GM18951 (cell line): ENCODE measurements around the gene TINAGL1.

Source experiments
- POLR2A ChIP-seq: IDR thresholded peaks from 4 replicates; pipeline ENCODE4 v1.6.1; 2011; ENCODE audit warnings: mild to moderate bottlenecking; ENCODE audit not compliant: insufficient read length, insufficient read depth; ENCODE audit errors: extremely low read depth
- in situ Hi-C: fragments of 300-500 bp; cut with MboI; formaldehyde crosslinking; loops from one replicate; pipeline ENCODE4 v1.12.0; 2022; ENCODE audit warnings: low sequenced_read_pairs, mixed read lengths, inconsistent platforms; ENCODE audit not compliant: unreplicated experiment

The TINAGL1 gene

GRCh38 chr1:31556481-31557006 is 19.8 kb upstream of the TINAGL1 start:
- in situ Hi-C loops, result loop anchor here (10.0 kb wide), 1 partner anchor 372 kb away; no protein-coding TSS in a partner anchor
- no peak for TF ChIP-seq POLR2A

- in situ Hi-C loops, result loop anchor here (10.0 kb wide), 2 partner anchors 55 to 375 kb away; partner anchors contain the start of gene HCRTR1
- TF ChIP-seq POLR2A, result no peak
Observed at GRCh38 chr1:31559715-31560114, 16.6 kb upstream of the TINAGL1 start.

- in situ Hi-C loops, result loop anchor here (10.0 kb wide), 1 partner anchor 54 kb away; the partner anchor contains the start of gene HCRTR1
- TF ChIP-seq POLR2A, result no peak
Observed at GRCh38 chr1:31560394-31560793, 15.9 kb upstream of the TINAGL1 start.

- TF ChIP-seq POLR2A, result no peak
- in situ Hi-C loops, result loop anchor here (10.0 kb wide), 1 partner anchor 52 kb away; the partner anchor contains the start of gene HCRTR1
Observed at GRCh38 chr1:31562707-31563360, 13.5 kb upstream of the TINAGL1 start.

- in situ Hi-C loops, result loop anchor here (10.0 kb wide), 1 partner anchor 50 kb away; the partner anchor contains the start of gene HCRTR1
- no peak for TF ChIP-seq POLR2A
Observed at GRCh38 chr1:31564606-31564989, 11.7 kb upstream of the TINAGL1 start.

- in situ Hi-C loops, result loop anchor here (10.0 kb wide), 1 partner anchor 47 kb away; the partner anchor contains the start of gene HCRTR1
- no peak for TF ChIP-seq POLR2A
Observed at GRCh38 chr1:31567956-31568570, 8.3 kb upstream of the TINAGL1 start.

GRCh38 chr1:31568895-31569595 is 7.3 kb upstream of the TINAGL1 start:
- no peak for TF ChIP-seq POLR2A
- in situ Hi-C loops, result loop anchor here (10.0 kb wide), 1 partner anchor 46 kb away; the partner anchor contains the start of gene HCRTR1

GRCh38 chr1:31569596-31570173 is 6.6 kb upstream of the TINAGL1 start:
- no peak for TF ChIP-seq POLR2A
- in situ Hi-C loops, result loop anchor here (10.0 kb wide), 1 partner anchor 45 kb away; the partner anchor contains the start of gene HCRTR1

GRCh38 chr1:31570228-31570627 is 6.1 kb upstream of the TINAGL1 start:
- TF ChIP-seq POLR2A, result no peak
- in situ Hi-C loops, result no loop called here

GRCh38 chr1:31570906-31571305 is 5.4 kb upstream of the TINAGL1 start:
- no peak for TF ChIP-seq POLR2A
- in situ Hi-C loops, result no loop called here

GRCh38 chr1:31571340-31572295 is 4.7 kb upstream of the TINAGL1 start:
- in situ Hi-C loops, result no loop called here
- TF ChIP-seq POLR2A, result no peak
